NB4 (cell line): ENCODE measurements around the gene GPATCH4.
A peak's percentile ranks its signal among the peaks of the same experiment; 100 is the strongest.

Experiments used
- DNase-seq: peaks from one replicate; pipeline ENCODE4 v3.0.0; 2010; ENCODE audit warnings: low read depth
- H3K4me3 ChIP-seq: one replicate; pipeline ENCODE4 v1.5.1; 2011; ENCODE audit warnings: mild to moderate bottlenecking, low read depth, low read length, moderate library complexity
- CTCF ChIP-seq: IDR thresholded peaks from one replicate; pipeline ENCODE4 v1.5.1; 2012; ENCODE audit warnings: low read depth, low read length
- MAX ChIP-seq: IDR thresholded peaks from 2 replicates; pipeline ENCODE4 v1.6.1; 2011; ENCODE audit warnings: low read depth, low read length
- MYC ChIP-seq: IDR thresholded peaks from 2 replicates; pipeline ENCODE4 v1.6.1; 2011; ENCODE audit warnings: low read depth, low read length
- POLR2A ChIP-seq: IDR thresholded peaks from 2 replicates; pipeline ENCODE4 v1.6.1; 2011; ENCODE audit warnings: mild to moderate bottlenecking; ENCODE audit not compliant: insufficient read length; ENCODE audit errors: extremely low read depth

The GPATCH4 gene

GRCh38 chr1:156586323-156586722 is 15.0 kb downstream of the GPATCH4 start:
- H3K4me3 ChIP-seq: no peak overlapping the region
- DNase-seq: no peak
- no peak for TF ChIP-seq MAX
- no peak for TF ChIP-seq MYC
- no peak for TF ChIP-seq POLR2A
- TF ChIP-seq CTCF: no peak

- no peak for DNase-seq
- peak; percentile 52 for TF ChIP-seq CTCF
- TF ChIP-seq POLR2A: no peak
- no peak overlapping the region for H3K4me3 ChIP-seq
Observed at GRCh38 chr1:156584813-156585212, 16.5 kb downstream of the GPATCH4 start.

- no peak overlapping the region for H3K4me3 ChIP-seq
- peak; percentile 86 for DNase-seq
- TF ChIP-seq MYC: 0 out of 2 replicates have a peak, but pooled peaks have one; percentile 21
- TF ChIP-seq CTCF: peak; percentile 78
- peak; percentile 50 for TF ChIP-seq MAX
- TF ChIP-seq POLR2A: no peak
Observed at GRCh38 chr1:156583821-156584622, 17.3 kb downstream of the GPATCH4 start.

- TF ChIP-seq MAX: no peak
- TF ChIP-seq MYC: no peak
- TF ChIP-seq CTCF: no peak
- TF ChIP-seq POLR2A: no peak
- no peak overlapping the region for H3K4me3 ChIP-seq
- DNase-seq: no peak
Observed at GRCh38 chr1:156582388-156583017, 18.8 kb downstream of the GPATCH4 start.

GRCh38 chr1:156581661-156582387 is 19.5 kb downstream of the GPATCH4 start:
- DNase-seq: no peak
- H3K4me3 ChIP-seq: no peak overlapping the region
- no peak for TF ChIP-seq POLR2A
- TF ChIP-seq MYC: no peak
- no peak for TF ChIP-seq MAX
- no peak for TF ChIP-seq CTCF
